ENCODE measurements around the gene SPECC1. TPM values are rescaled to one million over a fixed set of nuclear protein-coding genes. Genes with fewer than 3 reads are reported as not detected.

Gene SPECC1
- total and polyA plus RNA-seq, 2 of the 13 experiments (the other 11 are each of a cell fraction or from before 2014, with no cell fraction given), result 2.3 to 6.9 TPM

DNA sequence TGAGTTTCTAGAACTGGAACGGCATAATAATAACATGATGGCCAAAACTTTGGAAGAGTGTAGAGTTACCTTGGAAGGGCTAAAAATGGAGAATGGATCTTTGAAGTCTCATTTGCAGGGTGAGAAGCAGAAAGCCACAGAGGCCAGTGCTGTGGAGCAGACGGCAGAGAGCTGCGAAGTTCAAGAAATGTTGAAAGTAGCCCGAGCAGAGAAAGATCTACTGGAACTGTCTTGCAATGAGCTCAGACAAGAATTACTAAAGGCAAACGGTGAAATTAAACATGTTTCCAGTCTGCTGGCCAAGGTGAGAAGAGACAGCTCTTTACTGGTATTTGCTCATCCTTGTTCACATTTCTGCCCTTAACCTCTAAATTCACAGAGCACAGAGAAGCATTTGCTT is 196.4 kb downstream of the SPECC1 start:
- TF ChIP-seq SNRNP70 (IDR thresholded peaks at IDR 0.05; ENCODE audit: low read depth, low read length) (no peak), FOXJ3 (CRISPR knock-in tag; IDR thresholded peaks at IDR 0.05; ENCODE audit: borderline replicate concordance) (no peak), IRF2 (CRISPR knock-in tag; IDR thresholded peaks at IDR 0.05) (no peak), CBFB (CRISPR knock-in tag; IDR thresholded peaks at IDR 0.05) (no peak), MATR3 (CRISPR knock-in tag; IDR thresholded peaks at IDR 0.05) (no peak), PITX1 (CRISPR knock-in tag; IDR thresholded peaks at IDR 0.05) (no peak), ZNF567 (CRISPR knock-in tag; IDR thresholded peaks at IDR 0.05; ENCODE audit: borderline replicate concordance) (no peak), ZMYM4 (CRISPR knock-in tag; IDR thresholded peaks at IDR 0.05) (no peak), DPF2 (CRISPR knock-in tag; IDR thresholded peaks at IDR 0.05; ENCODE audit: borderline replicate concordance, low read depth) (no peak), KDM6A (CRISPR knock-in tag; IDR thresholded peaks at IDR 0.05; ENCODE audit: low read depth) (no peak)
- TF ChIP-seq, protein P1, sequence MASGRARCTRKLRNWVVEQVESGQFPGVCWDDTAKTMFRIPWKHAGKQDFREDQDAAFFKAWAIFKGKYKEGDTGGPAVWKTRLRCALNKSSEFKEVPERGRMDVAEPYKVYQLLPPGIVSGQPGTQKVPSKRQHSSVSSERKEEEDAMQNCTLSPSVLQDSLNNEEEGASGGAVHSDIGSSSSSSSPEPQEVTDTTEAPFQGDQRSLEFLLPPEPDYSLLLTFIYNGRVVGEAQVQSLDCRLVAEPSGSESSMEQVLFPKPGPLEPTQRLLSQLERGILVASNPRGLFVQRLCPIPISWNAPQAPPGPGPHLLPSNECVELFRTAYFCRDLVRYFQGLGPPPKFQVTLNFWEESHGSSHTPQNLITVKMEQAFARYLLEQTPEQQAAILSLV (CRISPR knock-in tag; IDR thresholded peaks at IDR 0.05; ENCODE audit: borderline replicate concordance), result no peak
- TF ChIP-seq, protein P2, sequence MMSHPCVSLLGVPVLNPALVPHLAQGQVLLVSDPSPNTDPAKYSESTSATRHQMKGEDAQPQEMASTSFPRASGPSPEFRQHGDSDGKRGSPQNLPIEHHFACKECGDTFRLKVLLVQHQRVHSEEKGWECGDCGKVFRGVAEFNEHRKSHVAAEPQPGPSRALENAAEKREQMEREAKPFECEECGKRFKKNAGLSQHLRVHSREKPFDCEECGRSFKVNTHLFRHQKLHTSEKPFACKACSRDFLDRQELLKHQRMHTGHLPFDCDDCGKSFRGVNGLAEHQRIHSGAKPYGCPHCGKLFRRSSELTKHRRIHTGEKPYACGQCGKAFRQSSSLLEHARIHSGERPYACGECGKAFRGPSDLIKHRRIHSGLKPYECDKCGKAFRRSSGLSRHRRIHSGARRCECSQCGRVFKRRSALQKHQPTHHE (CRISPR knock-in tag; IDR thresholded peaks at IDR 0.05; ENCODE audit: borderline replicate concordance), result no peak
- ChIA-PET POLR2A (no interaction called here), CTCF (ENCODE audit: low intra/inter-chr PET ratio, low total read pairs) (no interaction called here)
- in situ Hi-C loops (cut with HindIII; ENCODE audit: extremely low pct_ligation_motif_present, low pct_unique_long_range_greater_than_20kb), result no loop called here
- Histone ChIP-seq H4K20me1 (ENCODE audit: insufficient read depth, low read length) (no peaks in the 10 kb centered on the region), H3K27ac (ENCODE audit: extremely low read length, insufficient read depth, low read length) (no peak overlapping the region), H3K4me1 (ENCODE audit: insufficient read depth, low read length) (no peaks in the 10 kb centered on the region), H3K36me3 (replicated peaks in 1 of 2; ENCODE audit: control insufficient read depth in 1 of 2, insufficient read depth in 2 of 2, low read length in 2 of 2) (no peaks in the 10 kb centered on the region), H3K4me2 (ENCODE audit: low read depth, low read length) (no peak overlapping the region), H3K9me3 (ENCODE audit: low read length) (no peaks in the 10 kb centered on the region), H2AFZ (ENCODE audit: low read length) (no peak overlapping the region), H3K9ac (ENCODE audit: insufficient read depth, low read depth, low read length) (no peak overlapping the region), H3K79me2 (ENCODE audit: insufficient read depth, low read length) (no peaks in the 10 kb centered on the region), H3K4me3 (replicated peaks in 1 of 3; ENCODE audit: insufficient read depth in 1 of 3, low read depth in 2 of 3, low read length in 3 of 3) (no peak overlapping the region), H3K27me3 (ENCODE audit: control insufficient read depth in 1 of 2, insufficient read depth in 2 of 2, low read length in 2 of 2) (no peaks in the 10 kb centered on the region)
- WGBS (ENCODE audit: low lambda C conversion rate), result 79% methylated on average over 5 of the region's 5 CpGs
- ATAC-seq (no peak), FAIRE-seq (no peak), DNase-seq (ENCODE audit: low spot score) (no peak)
- BruUV-seq (replicated peaks), result no TSS peak
- intact Hi-C loops (cut with micrococcal nuclease; ENCODE audit: unreplicated experiment), result no loop called here
